Effector memory CD4-positive, alpha-beta T cell (primary cell): ENCODE measurements around the gene DOCK8.

ENCODE experiments used
- DNase-seq, 3 donors: peaks; one replicate each; pipeline ENCODE4 v3.0.0-alpha.2; 2020
- H3K27ac ChIP-seq: 2 replicates; pipeline ENCODE4 v1.7.0; 2013; ENCODE audit warnings: mild to moderate bottlenecking, low read length, moderate library complexity; ENCODE audit not compliant: insufficient read depth, poor library complexity, severe bottlenecking
- H3K27me3 ChIP-seq: replicated peaks from 2 replicates; pipeline ENCODE4 v1.7.0; 2013; ENCODE audit warnings: mild to moderate bottlenecking, low read length; ENCODE audit not compliant: insufficient read depth, control insufficient read depth, poor library complexity, severe bottlenecking
- H3K36me3 ChIP-seq: 2 replicates; pipeline ENCODE4 v1.7.0; 2013; ENCODE audit warnings: mild to moderate bottlenecking, low read length, moderate library complexity; ENCODE audit not compliant: control insufficient read depth, insufficient read depth
- H3K4me1 ChIP-seq: 2 replicates; pipeline ENCODE4 v1.7.0; 2013; ENCODE audit warnings: low read length, mild to moderate bottlenecking; ENCODE audit not compliant: control insufficient read depth, insufficient read depth, poor library complexity, severe bottlenecking
- H3K4me3 ChIP-seq: 2 replicates; pipeline ENCODE4 v1.7.0; 2013; ENCODE audit warnings: low read length, low read depth, mild to moderate bottlenecking; ENCODE audit not compliant: insufficient read depth, poor library complexity, severe bottlenecking
- H3K9me3 ChIP-seq: 2 replicates; pipeline ENCODE4 v1.7.0; 2013; ENCODE audit warnings: mild to moderate bottlenecking, low read length, moderate library complexity; ENCODE audit not compliant: control insufficient read depth

Gene DOCK8

GRCh38 chr9:354453-354852 lies 139.8 kb downstream of the DOCK8 start:
- H3K9me3 ChIP-seq, result no peaks in the 10 kb centered on the region
- no peaks in the 10 kb centered on the region for H3K27me3 ChIP-seq
- DNase-seq, result no peak
- H3K4me1 ChIP-seq, result no peaks in the 10 kb centered on the region
- no peak overlapping the region for H3K4me3 ChIP-seq
- no peak overlapping the region for H3K27ac ChIP-seq
- peaks cover 40% of the 10 kb centered on the region for H3K36me3 ChIP-seq

GRCh38 chr9:357560-357959 lies 142.9 kb downstream of the DOCK8 start:
- Histone ChIP-seq H3K4me1 (no peaks in the 10 kb centered on the region), H3K9me3 (no peaks in the 10 kb centered on the region), H3K27me3 (no peaks in the 10 kb centered on the region), H3K4me3 (no peak overlapping the region), H3K36me3 (peaks cover 28% of the 10 kb centered on the region), H3K27ac (no peak overlapping the region)
- DNase-seq, result no peak

DNA sequence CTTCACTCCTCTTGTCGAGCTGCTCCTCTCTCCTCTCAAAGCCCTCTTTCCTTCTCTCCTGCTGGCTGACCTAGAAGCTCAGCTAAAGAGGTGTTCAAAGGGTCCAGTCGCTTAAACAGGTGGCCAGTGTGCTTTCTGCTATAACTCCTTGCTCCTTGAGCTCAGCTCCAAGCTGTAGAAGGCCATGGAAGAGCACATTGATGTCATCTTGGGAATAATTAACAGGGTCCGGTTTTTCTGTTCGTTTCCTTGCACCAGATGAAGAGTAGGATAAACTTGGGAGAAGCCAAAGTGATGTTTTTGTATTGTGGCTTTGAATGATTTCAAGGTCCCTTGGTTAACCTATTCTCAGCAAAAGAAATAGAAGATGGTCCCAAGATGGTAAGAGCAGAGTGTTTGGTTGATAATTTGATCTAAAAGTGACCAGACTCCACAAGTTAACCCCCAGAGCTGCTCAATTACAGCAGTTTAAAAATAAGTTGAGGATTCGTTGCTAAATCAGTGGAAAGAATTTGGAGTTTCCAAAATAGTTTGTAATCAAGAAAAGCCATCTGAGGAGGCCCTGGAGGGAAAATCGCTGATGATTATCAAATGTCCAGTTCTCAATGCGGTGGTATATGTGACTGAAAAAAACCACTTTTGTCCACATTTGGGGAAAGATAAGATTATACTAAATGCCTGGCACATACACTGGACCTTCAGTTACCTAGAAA lies 148.1 kb downstream of the DOCK8 start:
- Histone ChIP-seq H3K27ac (no peak overlapping the region), H3K36me3 (peaks cover 52% of the 10 kb centered on the region), H3K27me3 (no peaks in the 10 kb centered on the region), H3K4me3 (no peak overlapping the region), H3K4me1 (no peaks in the 10 kb centered on the region), H3K9me3 (no peaks in the 10 kb centered on the region)
- DNase-seq, result no peak

DNA sequence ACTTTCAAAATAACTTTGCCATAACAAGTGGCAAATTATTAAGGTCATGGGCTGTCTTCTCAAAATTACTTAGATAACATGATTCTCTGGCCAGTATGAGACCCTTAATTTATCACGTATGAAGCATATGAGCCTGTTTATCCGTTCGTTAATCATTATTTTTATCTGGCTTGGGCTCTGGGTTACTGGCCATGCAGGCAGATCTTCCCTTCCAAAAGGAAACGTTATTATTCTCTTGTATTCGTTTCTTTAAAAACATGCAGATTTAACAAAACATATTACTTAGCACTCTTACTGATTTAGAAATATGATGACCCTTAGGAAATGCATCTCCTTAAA lies 148.6 kb downstream of the DOCK8 start:
- Histone ChIP-seq H3K4me1 (no peaks in the 10 kb centered on the region), H3K36me3 (peaks cover 56% of the 10 kb centered on the region), H3K9me3 (no peaks in the 10 kb centered on the region), H3K4me3 (no peak overlapping the region), H3K27ac (no peak overlapping the region), H3K27me3 (no peaks in the 10 kb centered on the region)
- no peak for DNase-seq

DNA sequence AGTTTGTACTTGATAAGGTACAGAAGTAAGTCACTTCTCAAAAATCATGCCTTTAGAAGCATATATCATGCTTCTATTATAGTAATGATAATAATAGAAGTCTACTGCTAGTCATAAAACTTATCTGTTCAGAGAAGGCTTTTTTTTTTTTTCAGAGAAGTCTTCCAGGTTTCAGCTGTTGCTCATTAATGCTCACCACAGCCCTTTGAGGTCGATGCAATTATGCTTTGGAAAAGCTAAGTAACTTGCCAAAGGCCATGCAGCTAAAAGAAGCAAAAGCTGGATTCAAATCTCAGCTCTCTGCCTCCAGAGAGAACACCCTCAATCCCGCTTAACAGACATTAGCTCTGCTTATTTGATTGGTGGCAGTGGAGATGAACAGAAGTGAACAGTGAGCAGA lies 150.8 kb downstream of the DOCK8 start:
- peaks cover 75% of the 10 kb centered on the region for H3K36me3 ChIP-seq
- DNase-seq, result no peak
- H3K4me3 ChIP-seq, result no peak overlapping the region
- no peaks in the 10 kb centered on the region for H3K9me3 ChIP-seq
- H3K27me3 ChIP-seq, result no peaks in the 10 kb centered on the region
- no peak overlapping the region for H3K27ac ChIP-seq
- H3K4me1 ChIP-seq, result no peaks in the 10 kb centered on the region

DNA sequence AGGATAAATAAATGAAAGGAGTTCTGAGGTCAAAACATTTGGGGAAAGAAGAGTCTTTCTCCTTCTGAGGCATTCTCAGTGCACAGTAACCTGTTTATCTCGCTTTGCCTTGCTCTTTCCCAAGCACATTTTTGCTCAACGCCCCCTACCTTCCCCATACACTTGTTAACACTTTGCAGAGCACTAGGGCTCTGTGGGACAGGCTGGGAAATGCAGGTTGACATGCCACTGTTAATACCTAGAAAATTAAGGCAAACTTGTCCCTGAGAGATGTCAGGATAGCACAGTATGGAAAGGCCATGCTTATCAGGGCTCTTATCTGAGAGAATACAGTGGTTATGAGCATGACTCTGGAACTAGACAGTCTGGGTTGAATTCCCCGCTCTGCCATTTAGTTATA lies 152.0 kb downstream of the DOCK8 start:
- Histone ChIP-seq H3K4me1 (no peaks in the 10 kb centered on the region), H3K4me3 (no peak overlapping the region), H3K27ac (no peak overlapping the region), H3K9me3 (no peaks in the 10 kb centered on the region), H3K36me3 (peaks cover 83% of the 10 kb centered on the region), H3K27me3 (no peaks in the 10 kb centered on the region)
- DNase-seq, result no peak

DNA sequence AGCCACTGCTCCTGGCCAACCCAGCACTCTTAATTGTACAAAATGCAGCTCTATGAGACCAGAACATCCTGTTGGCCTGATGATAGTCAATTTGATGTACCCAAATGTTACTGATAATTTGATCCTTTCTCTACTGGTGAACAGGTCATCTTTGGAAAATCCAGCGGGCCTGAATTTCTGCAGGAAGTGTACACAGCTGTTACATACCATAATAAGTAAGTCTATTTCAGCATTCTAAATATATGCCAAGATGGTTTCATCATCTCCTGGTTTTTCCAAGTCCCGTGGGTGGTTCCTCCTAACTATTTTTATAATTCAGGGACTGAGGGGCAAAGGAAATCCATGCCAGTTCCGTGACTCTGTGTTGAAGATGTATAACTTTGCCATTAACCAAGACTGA lies 155.4 kb downstream of the DOCK8 start:
- peaks cover 81% of the 10 kb centered on the region for H3K36me3 ChIP-seq
- no peaks in the 10 kb centered on the region for H3K4me1 ChIP-seq
- no peak for DNase-seq
- no peak overlapping the region for H3K27ac ChIP-seq
- H3K27me3 ChIP-seq, result no peaks in the 10 kb centered on the region
- H3K4me3 ChIP-seq, result no peak overlapping the region
- H3K9me3 ChIP-seq, result no peaks in the 10 kb centered on the region

DNA sequence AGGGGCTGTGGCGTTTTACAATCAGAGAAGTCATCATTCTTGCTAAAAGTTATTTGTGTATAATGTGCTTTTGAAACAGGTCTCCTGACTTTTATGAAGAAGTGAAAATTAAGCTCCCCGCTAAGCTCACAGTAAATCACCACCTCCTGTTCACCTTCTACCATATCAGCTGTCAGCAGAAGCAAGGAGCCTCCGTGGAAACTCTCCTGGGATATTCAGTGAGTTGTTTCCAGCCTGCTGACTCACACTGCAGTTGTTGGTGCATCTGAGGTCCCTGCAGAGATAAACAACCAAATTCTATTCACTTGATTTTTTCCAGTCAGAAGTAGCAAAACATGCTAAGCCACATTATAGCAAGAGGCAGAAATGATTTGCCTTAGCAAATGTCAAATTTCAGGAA lies 156.7 kb downstream of the DOCK8 start:
- no peak overlapping the region for H3K27ac ChIP-seq
- H3K4me1 ChIP-seq, result no peaks in the 10 kb centered on the region
- H3K36me3 ChIP-seq, result peaks cover 78% of the 10 kb centered on the region
- no peaks in the 10 kb centered on the region for H3K27me3 ChIP-seq
- no peaks in the 10 kb centered on the region for H3K9me3 ChIP-seq
- DNase-seq, result no peak
- H3K4me3 ChIP-seq, result no peak overlapping the region

DNA sequence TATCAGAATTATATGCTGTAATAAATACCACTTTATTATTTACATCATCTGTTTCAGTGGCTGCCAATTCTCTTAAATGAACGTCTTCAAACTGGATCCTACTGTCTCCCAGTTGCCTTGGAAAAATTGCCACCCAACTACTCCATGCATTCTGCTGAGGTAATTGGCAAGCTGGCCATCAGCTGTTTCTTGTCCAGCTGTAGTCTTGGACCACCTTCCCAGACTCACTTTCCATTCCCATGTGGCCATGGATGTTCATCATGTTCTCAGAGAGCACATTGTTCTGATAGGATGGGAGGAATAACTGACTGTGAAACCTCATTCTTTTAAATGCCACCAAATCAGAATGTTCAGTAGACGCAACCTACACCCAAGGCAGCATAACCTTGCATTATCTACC lies 157.5 kb downstream of the DOCK8 start:
- Histone ChIP-seq H3K9me3 (no peaks in the 10 kb centered on the region), H3K36me3 (peaks cover 78% of the 10 kb centered on the region), H3K4me3 (no peak overlapping the region), H3K4me1 (no peaks in the 10 kb centered on the region), H3K27me3 (no peaks in the 10 kb centered on the region), H3K27ac (no peak overlapping the region)
- no peak for DNase-seq

- H3K4me3 ChIP-seq, result no peak overlapping the region
- H3K27me3 ChIP-seq, result no peaks in the 10 kb centered on the region
- no peaks in the 10 kb centered on the region for H3K4me1 ChIP-seq
- no peak for DNase-seq
- no peak overlapping the region for H3K27ac ChIP-seq
- H3K36me3 ChIP-seq, result peaks cover 80% of the 10 kb centered on the region
- no peaks in the 10 kb centered on the region for H3K9me3 ChIP-seq
Measured at GRCh38 chr9:373759-374206, 159.1 kb downstream of the DOCK8 start.
